GM19324 (cell line): Measurements from ENCODE around the gene CDV3.

ENCODE experiments used
- ATAC-seq: cut with Tn5 transposase; IDR thresholded peaks from one replicate; pipeline ENCODE4 v1.9.1; 2021; ENCODE audit warnings: mild to moderate bottlenecking, moderate library complexity; ENCODE audit not compliant: unreplicated experiment, low FRiP score

CDV3 gene

DNA sequence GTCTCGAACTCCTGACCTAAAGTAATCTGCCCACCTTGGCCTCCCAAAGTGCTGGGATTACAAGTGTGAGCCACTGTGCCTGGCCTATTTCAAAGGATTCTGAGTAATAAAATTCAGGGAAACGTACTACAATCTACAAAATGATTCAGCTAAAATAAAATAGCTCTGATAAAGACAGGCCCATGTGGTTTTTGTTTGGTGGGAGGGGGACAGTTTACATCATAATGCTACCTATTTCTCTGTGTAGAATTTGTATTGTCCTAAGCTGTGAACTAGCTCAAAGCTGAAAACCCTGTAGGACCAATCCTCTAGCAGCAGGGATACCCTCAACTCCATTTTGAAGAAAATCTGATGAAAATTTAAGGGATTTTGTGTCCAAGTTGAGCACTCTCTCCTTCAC, 25.8 kb downstream of the CDV3 start:
- no peak for ATAC-seq

DNA sequence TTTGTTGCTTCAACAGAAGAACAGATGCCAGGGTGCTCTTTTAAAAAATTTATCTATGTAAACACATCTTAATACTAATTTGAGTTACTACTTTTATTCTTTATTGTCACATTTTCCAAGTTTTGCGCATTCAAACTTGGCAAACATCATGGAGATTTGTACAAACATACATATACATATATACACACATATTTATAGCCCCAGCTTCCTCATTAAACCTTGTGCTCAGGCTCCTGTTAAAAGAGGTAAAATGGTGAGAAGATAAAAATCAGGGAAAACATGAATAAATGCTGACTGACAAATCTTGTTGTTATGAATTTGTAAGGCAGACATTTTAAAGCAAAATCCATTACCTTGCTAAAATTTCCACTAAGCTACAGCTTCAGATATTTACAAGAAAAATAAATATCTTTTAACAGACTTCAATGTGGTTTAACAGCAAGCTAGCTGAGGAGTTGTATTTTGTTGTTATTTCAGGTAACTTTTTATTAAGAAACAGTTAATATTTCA, 27.1 kb downstream of the CDV3 start:
- ATAC-seq: no peak

DNA sequence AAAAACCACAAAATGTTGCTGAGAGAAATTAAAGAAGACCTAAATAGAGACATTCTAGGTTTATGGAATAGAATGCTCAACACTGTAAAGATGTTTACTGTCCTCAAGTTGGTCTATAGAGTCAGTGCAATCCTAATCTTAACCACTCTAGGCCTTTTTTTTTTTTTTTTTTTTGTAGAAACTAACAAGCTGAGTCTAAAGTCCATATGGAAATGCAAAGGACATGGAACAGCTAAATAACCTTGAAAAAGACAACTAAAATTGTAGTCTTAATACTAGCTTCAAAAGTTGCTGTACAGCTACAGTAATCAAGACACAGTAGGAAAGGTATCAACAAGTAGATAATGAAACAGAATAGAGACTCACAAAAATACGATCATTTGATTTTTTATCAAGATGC, 32.9 kb downstream of the CDV3 start:
- ATAC-seq: no peak

DNA sequence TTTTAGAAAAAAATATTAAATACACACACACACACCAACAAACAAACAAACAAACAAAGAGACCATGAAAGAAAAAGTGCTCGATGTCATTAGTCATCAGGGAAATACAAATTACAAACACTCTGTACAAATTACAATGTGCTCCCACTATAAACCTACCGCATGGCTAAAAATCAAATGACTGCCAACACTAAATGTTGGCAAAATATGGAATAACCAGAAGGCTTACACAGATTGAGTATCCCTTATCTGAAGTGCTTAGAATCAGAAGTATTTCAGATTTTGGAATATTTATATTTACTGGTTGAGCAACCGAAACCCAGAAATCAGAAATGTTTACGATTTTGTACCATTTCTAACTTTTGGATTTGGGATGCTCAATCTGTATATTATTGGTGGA, 33.4 kb downstream of the CDV3 start:
- ATAC-seq: no peak

- ATAC-seq: no peak
Observed at GRCh38 chr3:133607816-133608215, 34.3 kb downstream of the CDV3 start.

GRCh38 chr3:133608388-133608787, 34.9 kb downstream of the CDV3 start:
- no peak for ATAC-seq

DNA sequence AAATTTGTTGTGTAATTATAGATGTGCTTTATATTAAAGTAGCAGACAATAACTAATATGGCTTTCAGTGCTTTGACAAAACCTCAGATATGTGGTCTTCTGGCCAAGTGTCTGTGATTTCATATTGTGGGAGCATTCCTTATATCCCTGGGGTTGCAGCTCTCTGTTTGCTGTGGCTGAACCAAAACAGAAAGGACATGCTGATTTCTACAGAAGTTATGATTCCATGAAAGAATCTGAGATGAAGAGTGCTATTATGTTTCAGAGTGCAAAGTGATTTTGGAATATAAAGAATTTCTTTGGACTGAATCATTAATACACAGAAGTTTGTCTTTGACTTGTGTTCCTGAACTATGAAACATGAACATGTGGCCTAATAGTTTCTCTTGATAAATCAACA, 36.5 kb downstream of the CDV3 start:
- ATAC-seq: no peak

GRCh38 chr3:133611534-133611933, 38.0 kb downstream of the CDV3 start:
- ATAC-seq: no peak

- ATAC-seq: peak; percentile 99
Observed at GRCh38 chr3:133620066-133620784, 46.7 kb downstream of the CDV3 start.

- no peak for ATAC-seq
Observed at GRCh38 chr3:133627789-133628188, 54.3 kb downstream of the CDV3 start.

DNA sequence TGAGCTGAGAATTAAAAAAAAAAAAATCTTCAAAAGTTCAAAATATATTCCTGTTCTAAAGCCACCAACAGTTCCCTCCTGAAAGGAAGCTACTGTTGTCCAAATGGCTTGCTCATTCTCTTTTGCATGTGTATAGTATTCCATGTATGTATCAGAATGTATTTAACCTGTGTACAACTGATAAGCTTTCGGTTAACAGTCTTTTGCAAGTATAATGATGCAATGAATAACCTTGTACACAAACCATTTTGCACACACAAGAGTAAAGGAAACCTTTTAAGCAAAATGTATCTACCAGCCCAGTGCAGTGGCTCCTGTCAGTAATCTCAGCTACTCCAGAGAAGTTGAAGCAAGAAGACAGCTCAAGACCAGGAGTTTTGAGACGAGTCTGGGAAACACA, 55.7 kb downstream of the CDV3 start:
- ATAC-seq: no peak

DNA sequence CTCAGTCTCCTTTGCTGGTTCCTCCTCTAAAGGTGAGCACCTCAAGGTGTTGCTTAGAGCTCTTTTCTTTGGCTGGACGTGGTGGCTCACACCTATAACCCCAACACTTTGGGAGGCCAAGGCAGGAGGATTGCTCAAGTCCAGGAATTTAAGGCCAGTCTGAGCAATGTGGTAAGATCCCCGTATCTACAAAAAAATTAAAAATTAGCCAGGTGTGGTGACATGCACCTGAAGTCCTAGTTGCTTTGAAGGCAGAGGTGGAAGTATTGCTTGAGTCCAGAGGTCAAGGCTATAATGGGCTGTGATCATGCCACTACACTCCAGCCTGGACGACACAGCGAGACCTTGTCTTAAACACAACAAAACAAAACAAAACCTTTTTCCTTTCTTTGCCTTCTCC, 60.0 kb downstream of the CDV3 start:
- ATAC-seq: no peak
